ENCODE measurements around the gene TSC2. TPM values are rescaled to one million over a fixed set of nuclear protein-coding genes. Genes with fewer than 3 reads are reported as not detected.
"Not testable (repeated sequence)": the region's sequence is repeated elsewhere in the genome, so short reads cannot be mapped to it uniquely, and the experiment has no call there.

Gene TSC2
- total RNA-seq, 1 donor from 2014 or later: 96.4 TPM

GRCh38 chr16:2108446-2109270, 60.9 kb downstream of the TSC2 start:
- H3K27me3 Mint-ChIP-seq (ENCODE audit: insufficient read depth); DNase-seq (ENCODE audit: low spot score); H3K27ac Mint-ChIP-seq; intact Hi-C loops (cut with micrococcal nuclease); H3K9me3 Mint-ChIP-seq; H3K4me1 Mint-ChIP-seq (ENCODE audit: low read depth); H3K36me3 Mint-ChIP-seq (ENCODE audit: low read depth); H3K4me3 Mint-ChIP-seq: not testable (repeated sequence)

GRCh38 chr16:2109271-2109580, 61.4 kb downstream of the TSC2 start:
- H3K9me3 Mint-ChIP-seq; H3K4me1 Mint-ChIP-seq (ENCODE audit: low read depth); H3K27me3 Mint-ChIP-seq (ENCODE audit: insufficient read depth); intact Hi-C loops (cut with micrococcal nuclease); H3K4me3 Mint-ChIP-seq; H3K36me3 Mint-ChIP-seq (ENCODE audit: low read depth); DNase-seq (ENCODE audit: low spot score); H3K27ac Mint-ChIP-seq: not testable (repeated sequence)

GRCh38 chr16:2109872-2110271, 62.1 kb downstream of the TSC2 start:
- H3K9me3 Mint-ChIP-seq; intact Hi-C loops (cut with micrococcal nuclease); H3K4me1 Mint-ChIP-seq (ENCODE audit: low read depth); H3K27me3 Mint-ChIP-seq (ENCODE audit: insufficient read depth); DNase-seq (ENCODE audit: low spot score); H3K4me3 Mint-ChIP-seq; H3K27ac Mint-ChIP-seq; H3K36me3 Mint-ChIP-seq (ENCODE audit: low read depth): not testable (repeated sequence)

- intact Hi-C loops (cut with micrococcal nuclease); H3K4me1 Mint-ChIP-seq (ENCODE audit: low read depth); H3K4me3 Mint-ChIP-seq; H3K36me3 Mint-ChIP-seq (ENCODE audit: low read depth); DNase-seq (ENCODE audit: low spot score); H3K9me3 Mint-ChIP-seq; H3K27me3 Mint-ChIP-seq (ENCODE audit: insufficient read depth); H3K27ac Mint-ChIP-seq: not testable (repeated sequence)
Measured at GRCh38 chr16:2110332-2111008, 62.7 kb downstream of the TSC2 start.

- DNase-seq (ENCODE audit: low spot score); H3K9me3 Mint-ChIP-seq; H3K4me3 Mint-ChIP-seq; intact Hi-C loops (cut with micrococcal nuclease); H3K36me3 Mint-ChIP-seq (ENCODE audit: low read depth); H3K4me1 Mint-ChIP-seq (ENCODE audit: low read depth); H3K27ac Mint-ChIP-seq; H3K27me3 Mint-ChIP-seq (ENCODE audit: insufficient read depth): not testable (repeated sequence)
Measured at GRCh38 chr16:2111009-2111353, 63.2 kb downstream of the TSC2 start.

- DNase-seq (ENCODE audit: low spot score); H3K36me3 Mint-ChIP-seq (ENCODE audit: low read depth); H3K4me3 Mint-ChIP-seq; H3K4me1 Mint-ChIP-seq (ENCODE audit: low read depth); H3K27me3 Mint-ChIP-seq (ENCODE audit: insufficient read depth); intact Hi-C loops (cut with micrococcal nuclease); H3K9me3 Mint-ChIP-seq; H3K27ac Mint-ChIP-seq: not testable (repeated sequence)
Measured at GRCh38 chr16:2111412-2112335, 63.9 kb downstream of the TSC2 start.

GRCh38 chr16:2112539-2113106, 64.8 kb downstream of the TSC2 start:
- H3K27me3 Mint-ChIP-seq (ENCODE audit: insufficient read depth); H3K27ac Mint-ChIP-seq; DNase-seq (ENCODE audit: low spot score); H3K36me3 Mint-ChIP-seq (ENCODE audit: low read depth); intact Hi-C loops (cut with micrococcal nuclease); H3K4me3 Mint-ChIP-seq; H3K9me3 Mint-ChIP-seq; H3K4me1 Mint-ChIP-seq (ENCODE audit: low read depth): not testable (repeated sequence)

- intact Hi-C loops (cut with micrococcal nuclease); DNase-seq (ENCODE audit: low spot score); H3K4me3 Mint-ChIP-seq; H3K4me1 Mint-ChIP-seq (ENCODE audit: low read depth); H3K36me3 Mint-ChIP-seq (ENCODE audit: low read depth); H3K27ac Mint-ChIP-seq; H3K9me3 Mint-ChIP-seq; H3K27me3 Mint-ChIP-seq (ENCODE audit: insufficient read depth): not testable (repeated sequence)
Measured at GRCh38 chr16:2114225-2114624, 66.4 kb downstream of the TSC2 start.

GRCh38 chr16:2114885-2115590, 67.3 kb downstream of the TSC2 start:
- H3K27ac Mint-ChIP-seq; H3K4me3 Mint-ChIP-seq; intact Hi-C loops (cut with micrococcal nuclease); H3K27me3 Mint-ChIP-seq (ENCODE audit: insufficient read depth); H3K4me1 Mint-ChIP-seq (ENCODE audit: low read depth); H3K36me3 Mint-ChIP-seq (ENCODE audit: low read depth); DNase-seq (ENCODE audit: low spot score); H3K9me3 Mint-ChIP-seq: not testable (repeated sequence)

- no peaks in the 10 kb centered on the region for H3K4me1 Mint-ChIP-seq (ENCODE audit: low read depth)
Measured at GRCh38 chr16:2115591-2115973, 67.8 kb downstream of the TSC2 start.

GRCh38 chr16:2116428-2116827, 68.6 kb downstream of the TSC2 start:
- H3K4me1 Mint-ChIP-seq (ENCODE audit: low read depth); H3K27me3 Mint-ChIP-seq (ENCODE audit: insufficient read depth); H3K36me3 Mint-ChIP-seq (ENCODE audit: low read depth); DNase-seq (ENCODE audit: low spot score); intact Hi-C loops (cut with micrococcal nuclease); H3K4me3 Mint-ChIP-seq; H3K9me3 Mint-ChIP-seq; H3K27ac Mint-ChIP-seq: not testable (repeated sequence)

More at GRCh38 chr16:2115591-2115973, 67.8 kb downstream of the TSC2 start:
- Mint-ChIP-seq H3K27me3 (ENCODE audit: insufficient read depth) (no peaks in the 10 kb centered on the region), H3K36me3 (ENCODE audit: low read depth) (peaks cover 2% of the 10 kb centered on the region), H3K27ac (no peak overlapping the region), H3K4me3 (no peak overlapping the region), H3K9me3 (no peaks in the 10 kb centered on the region)
- no peak for DNase-seq (ENCODE audit: low spot score)
- intact Hi-C loops (cut with micrococcal nuclease): no loop called here

GRCh38 chr16:2117341-2117740, 69.6 kb downstream of the TSC2 start:
- intact Hi-C loops (cut with micrococcal nuclease); H3K36me3 Mint-ChIP-seq (ENCODE audit: low read depth); H3K27me3 Mint-ChIP-seq (ENCODE audit: insufficient read depth); H3K9me3 Mint-ChIP-seq; H3K4me1 Mint-ChIP-seq (ENCODE audit: low read depth); H3K4me3 Mint-ChIP-seq; DNase-seq (ENCODE audit: low spot score); H3K27ac Mint-ChIP-seq: not testable (repeated sequence)

All from activated T-helper 1 cell treated with anti-CD3 and anti-CD28 coated beads, Interleukin-12 subunit alpha, Interleukin-12 subunit beta, Interleukin-2, Interleukin-4 antibody, amounts not matched to agents 30 ng/mL and 10 ng/mL and 1 ng/mL, durations not matched to agents 14 hours and 24 hours and 36 hours (primary cell).